Astrocyte (in vitro differentiated cells and primary cell): ENCODE results near the gene SHB. TPM values are rescaled to one million over a fixed set of nuclear protein-coding genes. Genes with fewer than 3 reads are reported as not detected.
A peak's percentile ranks its signal among the peaks of the same experiment; 100 is the strongest.

Experiments used
- DNase-seq: peaks from one replicate; pipeline ENCODE4 v3.0.0-alpha.2; 2010; ENCODE audit warnings: low read depth
- FAIRE-seq: peaks from 2 replicates; lab custom pipeline; 2011; peaks lifted over from hg19 to GRCh38; lab: Jason Lieb, UNC
- H2AFZ ChIP-seq: 2 replicates; pipeline ENCODE4 v1.6.0; 2012; ENCODE audit warnings: low read depth, low read length, inconsistent platforms
- H3K27ac ChIP-seq: 2 replicates; pipeline ENCODE4 v1.5.1; 2011; ENCODE audit warnings: low read depth, low read length, inconsistent platforms
- H3K27me3 ChIP-seq: 2 replicates; pipeline ENCODE4 v1.6.0; 2011; ENCODE audit warnings: low read length, inconsistent platforms; ENCODE audit not compliant: insufficient read depth
- H3K36me3 ChIP-seq: 2 replicates; pipeline ENCODE4 v1.5.1; 2011; ENCODE audit warnings: low read length, inconsistent platforms; ENCODE audit not compliant: insufficient read depth
- H3K4me1 ChIP-seq: 2 replicates; pipeline ENCODE4 v1.5.1; 2011; ENCODE audit warnings: low read length, inconsistent platforms; ENCODE audit not compliant: insufficient read depth
- H3K4me2 ChIP-seq: 2 replicates; pipeline ENCODE4 v1.6.0; 2012; ENCODE audit warnings: low read length, inconsistent platforms
- H3K4me3 ChIP-seq: 2 replicates; pipeline ENCODE4 v1.5.1; 2011; ENCODE audit warnings: low read depth, mild to moderate bottlenecking, low read length, inconsistent platforms; ENCODE audit not compliant: insufficient read depth
- H3K79me2 ChIP-seq: 2 replicates; pipeline ENCODE4 v1.6.0; 2012; ENCODE audit warnings: mild to moderate bottlenecking, low read length, inconsistent platforms; ENCODE audit not compliant: insufficient read depth
- H3K9ac ChIP-seq: 2 replicates; pipeline ENCODE4 v1.6.0; 2012; ENCODE audit warnings: mild to moderate bottlenecking, low read length, inconsistent platforms
- H3K9me3 ChIP-seq: 2 replicates; pipeline ENCODE4 v1.5.1; 2012; ENCODE audit warnings: low read depth, mild to moderate bottlenecking, low read length, inconsistent platforms; ENCODE audit not compliant: insufficient read depth
- H4K20me1 ChIP-seq: 2 replicates; pipeline ENCODE4 v1.6.0; 2012; ENCODE audit warnings: low read length, inconsistent platforms; ENCODE audit not compliant: insufficient read depth
- H3K27ac Mint-ChIP-seq: one replicate; pipeline ENCODE4 v1.8.0; 2021; ENCODE audit warnings: mild to moderate bottlenecking, mixed read lengths; ENCODE audit not compliant: unreplicated experiment
- H3K27me3 Mint-ChIP-seq: one replicate; pipeline ENCODE4 v1.8.0; 2021; ENCODE audit warnings: low read depth, mixed read lengths; ENCODE audit not compliant: unreplicated experiment
- H3K36me3 Mint-ChIP-seq: one replicate; pipeline ENCODE4 v1.8.0; 2021; ENCODE audit warnings: low read depth, mixed read lengths; ENCODE audit not compliant: unreplicated experiment
- H3K4me1 Mint-ChIP-seq: one replicate; pipeline ENCODE4 v1.8.0; 2021; ENCODE audit warnings: low read depth, mixed read lengths; ENCODE audit not compliant: unreplicated experiment
- H3K4me3 Mint-ChIP-seq: one replicate; pipeline ENCODE4 v1.8.0; 2021; ENCODE audit warnings: mild to moderate bottlenecking, moderate library complexity, mixed read lengths; ENCODE audit not compliant: unreplicated experiment
- H3K9me3 Mint-ChIP-seq: one replicate; pipeline ENCODE4 v1.8.0; 2021; ENCODE audit warnings: mild to moderate bottlenecking, mixed read lengths; ENCODE audit not compliant: unreplicated experiment
- CTCF ChIP-seq: IDR thresholded peaks from 2 replicates; pipeline ENCODE4 v1.5.1; 2011; ENCODE audit warnings: low read depth, mild to moderate bottlenecking, inconsistent platforms, low read length, moderate library complexity; ENCODE audit not compliant: insufficient read depth
- EZH2 ChIP-seq: IDR thresholded peaks from 2 replicates; pipeline ENCODE4 v1.6.1; 2012; ENCODE audit warnings: mild to moderate bottlenecking, low read length, inconsistent platforms; ENCODE audit not compliant: insufficient read depth
- total RNA-seq: library from RNA; stranded (reverse); gene quantifications from 2 replicates; pipeline ENCODE4 v1.2.1, GENCODE V29; 2021

SHB gene
- total RNA-seq, 1 donor from 2014 or later: 53.4 TPM

- H3K36me3 Mint-ChIP-seq: peaks cover 17% of the 10 kb centered on the region
- H3K9me3 Mint-ChIP-seq: no peaks in the 10 kb centered on the region
- TF ChIP-seq CTCF (no peak), EZH2 (no peak)
- Histone ChIP-seq H3K27ac (peak overlapping the region; percentile 68), H4K20me1 (peaks cover 74% of the 10 kb centered on the region), H3K27me3 (no peaks in the 10 kb centered on the region), H3K36me3 (peaks cover 3% of the 10 kb centered on the region), H3K4me1 (peaks cover 30% of the 10 kb centered on the region), H3K9me3 (no peaks in the 10 kb centered on the region), H2AFZ (no peak overlapping the region), H3K79me2 (peaks cover 88% of the 10 kb centered on the region), H3K4me2 (peak overlapping the region; percentile 79), H3K9ac (peak overlapping the region; percentile 66), H3K4me3 (peak overlapping the region; percentile 5)
- DNase-seq: peak; percentile 70
- peak overlapping the region; percentile 87 for H3K27ac Mint-ChIP-seq
- peaks cover 56% of the 10 kb centered on the region for H3K4me1 Mint-ChIP-seq
- no peaks in the 10 kb centered on the region for H3K27me3 Mint-ChIP-seq
- no peak for FAIRE-seq
- H3K4me3 Mint-ChIP-seq: no peak overlapping the region
Measured at GRCh38 chr9:37994639-37995347, 74.2 kb downstream of the SHB start.

- Histone ChIP-seq H3K27me3 (no peaks in the 10 kb centered on the region), H3K9me3 (no peaks in the 10 kb centered on the region), H3K36me3 (peaks cover 9% of the 10 kb centered on the region), H3K79me2 (peaks cover 89% of the 10 kb centered on the region), H2AFZ (no peak overlapping the region), H4K20me1 (peaks cover 81% of the 10 kb centered on the region), H3K4me2 (no peak overlapping the region), H3K4me1 (peaks cover 22% of the 10 kb centered on the region), H3K27ac (no peak overlapping the region), H3K4me3 (no peak overlapping the region), H3K9ac (no peak overlapping the region)
- Mint-ChIP-seq H3K4me1 (peaks cover 50% of the 10 kb centered on the region), H3K9me3 (no peaks in the 10 kb centered on the region), H3K4me3 (no peak overlapping the region), H3K27me3 (no peaks in the 10 kb centered on the region), H3K36me3 (peaks cover 19% of the 10 kb centered on the region), H3K27ac (no peak overlapping the region)
- DNase-seq: no peak
- TF ChIP-seq EZH2 (no peak), CTCF (no peak)
- FAIRE-seq: no peak
Measured at GRCh38 chr9:37992924-37993349, 76.1 kb downstream of the SHB start.

GRCh38 chr9:37990404-37991015 is 78.5 kb downstream of the SHB start:
- Mint-ChIP-seq H3K27ac (no peak overlapping the region), H3K27me3 (no peaks in the 10 kb centered on the region), H3K9me3 (no peaks in the 10 kb centered on the region), H3K4me1 (peaks cover 40% of the 10 kb centered on the region), H3K36me3 (peaks cover 18% of the 10 kb centered on the region), H3K4me3 (no peak overlapping the region)
- Histone ChIP-seq H4K20me1 (peaks cover 83% of the 10 kb centered on the region), H2AFZ (no peak overlapping the region), H3K4me3 (no peak overlapping the region), H3K36me3 (peaks cover 9% of the 10 kb centered on the region), H3K4me2 (no peak overlapping the region), H3K79me2 (peaks cover 89% of the 10 kb centered on the region), H3K9me3 (no peaks in the 10 kb centered on the region), H3K27ac (no peak overlapping the region), H3K27me3 (no peaks in the 10 kb centered on the region), H3K4me1 (peaks cover 21% of the 10 kb centered on the region), H3K9ac (no peak overlapping the region)
- DNase-seq (no peak), FAIRE-seq (no peak)
- TF ChIP-seq CTCF (no peak), EZH2 (no peak)
